Activated naive CD4-positive, alpha-beta T cell (primary cell): ENCODE measurements around the gene ZDHHC19.
"Not testable (repeated sequence)": the region's sequence is repeated elsewhere in the genome, so short reads cannot be mapped to it uniquely, and the experiment has no call there.

Experiments used
- DNase-seq, 4 experiments: peaks; one replicate each; lab custom pipeline; 2025; lab: John Stamatoyannopoulos, UW

Gene ZDHHC19

GRCh38 chr3:196210673-196211556, at the start of gene ZDHHC19:
ZDHHC19 (minus strand) TSS chr3:196211400; CDS start chr3:196211315, 85 bp downstream.
- DNase-seq, result no peak

GRCh38 chr3:196260784-196261183, 49.6 kb upstream of the ZDHHC19 start:
- no peak for DNase-seq

- no peak for DNase-seq
These were observed 44.6 kb upstream of the ZDHHC19 start for GRCh38 chr3:196255776-196256175.

- no peak for DNase-seq
These were observed 43.4 kb upstream of the ZDHHC19 start for GRCh38 chr3:196254376-196255283.

- DNase-seq, result no peak
These were observed 40.7 kb upstream of the ZDHHC19 start for GRCh38 chr3:196251918-196252317.

- no peak for DNase-seq
These were observed 35.6 kb upstream of the ZDHHC19 start for GRCh38 chr3:196246612-196247308.

GRCh38 chr3:196244166-196244565, 33.0 kb upstream of the ZDHHC19 start:
- not testable (repeated sequence) for DNase-seq

- no peak for DNase-seq
These were observed 30.5 kb upstream of the ZDHHC19 start for GRCh38 chr3:196241704-196242103.

- no peak for DNase-seq
These were observed 29.2 kb upstream of the ZDHHC19 start for GRCh38 chr3:196240424-196240823.

GRCh38 chr3:196238612-196239560, 27.7 kb upstream of the ZDHHC19 start:
- DNase-seq, result no peak

- no peak for DNase-seq
These were observed 26.0 kb upstream of the ZDHHC19 start for GRCh38 chr3:196237203-196237602.

- DNase-seq, result no peak
These were observed 25.0 kb upstream of the ZDHHC19 start for GRCh38 chr3:196236223-196236622.

- DNase-seq, result no peak
These were observed 24.4 kb upstream of the ZDHHC19 start for GRCh38 chr3:196235452-196236122.

- no peak for DNase-seq
These were observed 21.7 kb upstream of the ZDHHC19 start for GRCh38 chr3:196232882-196233251.

- DNase-seq, result no peak
These were observed 21.1 kb upstream of the ZDHHC19 start for GRCh38 chr3:196232154-196232881.

- no peak for DNase-seq
These were observed 16.7 kb upstream of the ZDHHC19 start for GRCh38 chr3:196227629-196228493.

GRCh38 chr3:196227121-196227561, 15.9 kb upstream of the ZDHHC19 start:
- DNase-seq, result no peak

- DNase-seq, result no peak
These were observed 14.7 kb upstream of the ZDHHC19 start for GRCh38 chr3:196225763-196226364.
